Erythroblast (primary cell): ENCODE data around the gene BASP1.
"Not testable (repeated sequence)": the region's sequence is repeated elsewhere in the genome, so short reads cannot be mapped to it uniquely, and the experiment has no call there.

Experiments
- DNase-seq, 2 experiments: peaks; one replicate each; lab custom pipeline; 2025; lab: John Stamatoyannopoulos, UW
- GATA1 ChIP-seq: IDR thresholded peaks from 2 replicates; pipeline ENCODE4 v1.6.1; 2011; ENCODE audit warnings: low read depth, mild to moderate bottlenecking, control low read depth, low read length, moderate library complexity
- POLR2A ChIP-seq: IDR thresholded peaks from 2 replicates; pipeline ENCODE4 v1.6.1; 2011; ENCODE audit warnings: mild to moderate bottlenecking, low read length

Gene BASP1

DNA sequence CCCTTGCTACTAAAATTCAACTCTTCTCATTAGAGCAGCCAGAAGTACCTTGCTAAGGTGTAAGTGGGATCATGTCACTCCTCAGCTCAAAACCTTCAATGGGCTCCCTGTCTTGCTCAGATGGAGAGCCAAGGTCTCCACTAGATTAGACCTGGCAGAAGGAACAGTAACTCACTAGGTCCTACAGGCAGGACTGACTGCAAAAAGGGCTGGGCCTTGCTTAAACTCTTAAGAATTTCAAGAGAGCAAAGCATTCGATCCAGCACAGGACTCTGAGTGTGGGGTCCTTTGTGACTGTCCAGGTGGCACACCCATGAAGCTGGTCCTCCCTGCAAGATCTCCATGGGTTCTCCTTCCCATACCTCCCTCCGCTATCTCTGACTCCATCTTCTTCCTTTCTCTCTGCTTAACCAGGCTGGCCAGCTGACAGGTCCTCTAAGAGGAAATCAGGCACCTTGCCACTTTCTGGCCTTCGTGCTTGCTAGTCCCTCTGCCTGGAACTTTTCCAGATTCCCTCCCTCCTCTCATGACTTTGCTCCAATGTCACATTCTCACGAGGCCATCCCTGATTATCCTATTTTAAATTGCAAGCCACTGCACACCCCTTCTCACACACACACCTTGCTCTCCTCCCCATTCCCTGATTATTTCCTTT is 70.2 kb downstream of the BASP1 start:
- no peak for DNase-seq
- TF ChIP-seq GATA1 (no peak), POLR2A (no peak)

DNA sequence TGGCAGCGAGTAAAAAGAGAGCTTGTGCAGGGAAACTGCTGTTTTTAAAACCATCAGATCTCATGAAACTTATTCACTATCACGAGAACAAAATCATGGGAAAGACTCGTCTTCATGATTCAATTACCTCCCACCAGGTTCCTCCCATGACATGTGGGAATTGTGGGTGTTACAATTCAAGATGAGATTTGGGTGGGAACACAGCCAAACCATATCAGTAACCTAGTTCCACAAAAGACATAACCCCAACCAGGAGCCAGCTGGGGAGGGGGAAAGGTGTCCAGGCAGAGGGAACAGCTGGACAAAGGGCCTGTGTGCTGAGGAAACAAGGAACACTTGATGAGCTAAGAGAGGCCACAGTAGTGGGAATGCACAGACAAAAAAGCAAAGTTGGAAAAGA is 71.1 kb downstream of the BASP1 start:
- TF ChIP-seq GATA1 = no peak
- TF ChIP-seq POLR2A = no peak

DNA sequence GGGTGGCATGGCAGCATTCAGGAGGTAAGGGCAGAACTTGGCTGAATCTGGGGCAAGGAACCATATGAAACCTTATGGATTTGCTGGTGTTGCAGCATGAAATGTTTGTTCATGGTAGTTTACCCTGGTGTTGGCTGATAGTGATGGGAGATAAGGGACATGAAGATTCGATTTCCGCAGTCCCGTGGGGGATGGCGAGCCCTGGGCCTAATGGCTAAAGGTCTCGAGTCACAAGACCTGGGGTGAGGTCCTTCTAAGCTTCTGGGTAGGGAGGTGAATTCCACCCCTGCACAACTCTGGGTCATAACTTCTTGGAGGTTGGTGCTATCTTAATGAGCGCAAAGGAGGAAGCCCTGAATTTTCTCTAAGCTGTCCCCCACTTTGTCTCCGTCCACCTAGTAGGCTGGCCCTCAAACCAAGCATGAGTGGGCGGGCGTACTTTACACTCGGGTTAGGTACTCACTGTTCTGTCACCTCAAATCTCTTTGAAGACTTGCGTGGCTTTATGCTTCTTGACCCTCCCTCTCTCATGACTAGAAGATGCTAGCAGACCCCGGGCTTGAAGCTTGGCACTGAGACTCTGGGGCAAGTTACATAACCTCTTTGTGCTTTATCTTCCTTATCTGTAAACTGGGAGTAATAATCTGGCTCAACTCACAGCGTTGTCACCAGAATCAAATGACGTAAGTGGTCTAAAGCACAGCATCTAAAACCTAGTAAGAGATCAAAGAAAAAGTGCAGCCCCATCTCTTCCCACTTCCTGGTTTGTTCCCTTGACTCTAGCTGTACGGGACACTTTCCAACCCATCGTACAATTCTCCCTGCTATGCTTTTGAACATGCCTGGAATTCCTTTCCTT is 72.5 kb downstream of the BASP1 start:
- no peak for DNase-seq
- TF ChIP-seq GATA1 (no peak), POLR2A (no peak)

More for the DNA sequence above, 71.1 kb downstream of the BASP1 start:
- no peak for DNase-seq

DNA sequence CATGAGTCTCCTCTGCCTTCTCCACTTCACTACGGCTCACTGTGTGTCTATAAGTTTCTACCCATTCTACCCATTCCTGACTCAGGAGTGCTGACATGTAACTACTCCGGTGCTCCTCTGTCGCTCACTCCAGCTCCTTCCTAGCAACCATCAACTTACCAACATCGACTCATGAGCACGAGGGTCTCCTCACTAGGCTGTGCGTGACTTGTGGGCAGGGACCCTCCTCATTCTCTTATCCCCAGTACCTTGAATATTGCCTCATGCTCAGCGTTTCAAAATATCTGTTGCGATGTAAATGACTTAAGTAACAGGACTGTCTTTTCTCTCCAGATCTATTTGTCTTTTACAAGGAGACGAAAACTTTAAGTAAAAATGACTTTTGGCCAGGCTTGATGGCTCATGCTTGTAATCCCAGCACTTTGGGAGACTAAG is 73.1 kb downstream of the BASP1 start:
- TF ChIP-seq POLR2A (no peak), GATA1 (no peak)
- no peak for DNase-seq

DNA sequence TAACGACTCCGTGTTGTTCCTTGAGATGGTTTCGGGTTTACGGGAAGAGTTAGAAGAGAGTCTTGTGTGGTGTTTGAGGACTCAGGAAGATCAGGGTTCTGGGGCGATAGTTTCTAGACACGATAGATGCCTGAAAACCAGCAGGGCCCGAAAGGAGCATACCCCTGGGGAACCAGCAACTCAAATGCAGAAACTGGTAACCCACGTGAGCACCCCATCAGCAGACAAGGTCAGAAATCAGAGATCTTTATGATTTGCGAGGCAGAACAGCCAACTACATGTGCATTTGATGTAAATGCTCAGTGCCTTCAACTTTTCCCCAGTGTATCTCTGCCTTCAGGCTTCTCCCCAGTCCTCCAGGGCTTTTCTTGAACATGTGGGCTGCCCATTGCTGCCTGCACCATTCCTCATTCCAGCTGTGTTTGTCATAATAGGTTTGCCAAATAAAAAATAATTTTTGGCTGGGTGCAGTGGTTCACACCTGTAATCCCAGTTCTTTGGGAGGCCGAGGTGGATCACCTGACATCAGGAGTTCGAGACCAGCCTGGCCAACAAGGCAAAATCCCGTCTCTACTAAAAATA is 75.1 kb downstream of the BASP1 start:
- TF ChIP-seq POLR2A (no peak), GATA1 (no peak)
- DNase-seq = no peak

DNA sequence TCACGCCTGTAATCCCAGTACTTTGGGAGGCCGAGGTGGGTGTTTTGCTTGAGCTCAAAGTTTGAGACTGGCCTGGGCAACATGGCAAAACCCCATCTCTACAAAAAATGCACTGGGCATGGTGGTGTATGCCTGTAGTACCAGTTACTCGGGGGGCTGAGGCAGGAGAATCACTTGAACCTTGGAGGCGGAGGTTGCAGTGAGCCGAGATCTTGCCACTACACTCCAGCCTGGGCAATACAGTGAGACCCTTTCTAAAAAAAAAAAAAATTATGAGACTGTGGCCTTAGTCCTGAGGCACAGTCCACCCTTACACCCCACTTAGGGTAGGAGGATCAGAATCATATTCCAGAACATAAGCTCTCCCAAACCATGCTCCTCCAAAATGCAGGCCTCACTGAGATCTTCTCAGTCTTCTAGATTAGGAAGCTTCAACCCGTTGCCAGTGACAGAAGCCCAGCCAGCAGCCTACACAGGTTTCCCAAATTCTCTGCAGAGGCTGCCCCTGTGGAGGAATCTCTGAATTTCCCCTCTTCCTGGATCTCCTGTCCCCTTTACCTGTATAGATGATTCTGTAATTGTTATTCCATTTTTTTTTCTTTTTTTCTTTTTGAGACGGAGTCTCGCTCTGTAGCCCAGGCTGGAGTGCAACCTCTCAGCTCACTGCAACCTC is 77.3 kb downstream of the BASP1 start:
- no peak for DNase-seq
- no peak for TF ChIP-seq GATA1
- no peak for TF ChIP-seq POLR2A

DNA sequence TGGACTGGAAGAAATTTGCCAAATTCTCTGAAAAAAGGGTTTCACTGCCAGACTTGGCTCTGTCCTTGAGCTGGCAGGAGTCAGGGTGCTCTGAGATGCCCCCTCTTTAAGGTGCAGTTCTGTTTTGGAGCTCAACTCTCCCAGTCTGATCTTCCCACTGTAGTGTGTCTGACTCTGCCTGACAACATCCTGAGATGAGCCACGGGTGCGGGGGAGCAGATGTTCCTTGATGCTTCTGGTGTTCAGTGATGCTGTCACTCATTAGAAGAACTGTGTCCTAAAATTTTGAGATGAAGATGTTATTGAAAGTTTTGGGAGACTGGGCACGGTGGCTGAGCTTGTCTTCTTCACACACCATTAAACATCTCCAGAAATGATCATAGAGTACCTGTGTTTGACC is 78.2 kb downstream of the BASP1 start:
- DNase-seq = no peak
- TF ChIP-seq GATA1 = no peak
- TF ChIP-seq POLR2A = no peak

DNA sequence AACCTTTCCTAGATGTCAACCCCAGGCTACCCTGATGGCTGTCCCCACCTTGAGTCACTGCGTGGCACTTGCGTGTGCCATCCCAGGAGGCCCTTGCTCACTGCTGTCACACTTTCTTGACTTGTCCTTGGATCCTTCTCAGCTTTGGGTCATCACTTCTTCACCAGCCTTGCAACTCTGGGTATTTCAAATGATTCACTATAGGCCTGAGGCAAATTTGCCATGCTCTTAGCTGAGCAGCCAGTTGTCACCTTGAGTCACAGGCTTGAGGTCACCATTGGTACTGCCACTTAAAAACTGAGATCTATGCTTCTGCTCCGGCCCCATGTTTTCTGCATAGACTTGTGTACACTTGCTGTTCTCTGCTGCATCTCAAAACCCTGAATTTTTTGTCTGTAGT is 84.7 kb downstream of the BASP1 start:
- no peak for DNase-seq
- TF ChIP-seq POLR2A (no peak), GATA1 (no peak)

DNA sequence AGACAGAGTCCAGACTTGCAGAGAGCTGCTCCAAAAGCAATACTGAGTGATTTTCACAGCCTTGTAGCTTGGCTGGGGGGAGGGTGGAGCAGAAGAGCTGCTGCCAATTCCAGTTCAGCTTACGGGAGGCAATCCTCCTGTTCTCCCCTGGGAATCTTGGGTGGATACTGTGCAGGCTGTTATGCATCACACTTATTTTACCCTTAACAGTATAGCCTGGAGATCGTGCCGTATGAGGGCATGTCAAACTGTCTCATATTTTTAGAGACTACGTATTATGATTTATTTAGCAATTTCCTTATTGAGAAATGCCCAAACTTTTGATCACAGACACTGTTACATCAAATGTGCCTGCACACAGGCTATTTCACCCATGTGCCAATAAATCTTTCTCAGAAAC is 85.2 kb downstream of the BASP1 start:
- DNase-seq = no peak
- no peak for TF ChIP-seq GATA1
- no peak for TF ChIP-seq POLR2A

DNA sequence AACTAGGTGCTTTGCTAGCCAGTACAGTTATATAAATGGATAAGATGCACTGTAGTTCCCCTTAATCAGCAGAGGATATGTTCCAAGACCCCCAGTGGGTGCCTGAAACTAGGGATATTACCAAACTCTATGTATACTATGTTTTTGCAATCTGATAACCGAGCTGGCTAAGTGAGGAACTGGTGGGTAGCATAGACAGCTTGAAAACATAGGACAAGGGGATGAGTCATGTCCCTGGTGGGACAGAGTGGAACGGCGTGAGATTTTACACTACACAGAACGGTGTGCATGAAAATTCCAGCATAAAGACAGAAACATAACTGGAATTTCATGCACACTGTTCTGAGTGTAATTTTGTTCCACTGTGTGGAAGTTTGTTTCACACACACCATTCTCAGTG is 86.9 kb downstream of the BASP1 start:
- TF ChIP-seq POLR2A (no peak), GATA1 (no peak)
- no peak for DNase-seq

DNA sequence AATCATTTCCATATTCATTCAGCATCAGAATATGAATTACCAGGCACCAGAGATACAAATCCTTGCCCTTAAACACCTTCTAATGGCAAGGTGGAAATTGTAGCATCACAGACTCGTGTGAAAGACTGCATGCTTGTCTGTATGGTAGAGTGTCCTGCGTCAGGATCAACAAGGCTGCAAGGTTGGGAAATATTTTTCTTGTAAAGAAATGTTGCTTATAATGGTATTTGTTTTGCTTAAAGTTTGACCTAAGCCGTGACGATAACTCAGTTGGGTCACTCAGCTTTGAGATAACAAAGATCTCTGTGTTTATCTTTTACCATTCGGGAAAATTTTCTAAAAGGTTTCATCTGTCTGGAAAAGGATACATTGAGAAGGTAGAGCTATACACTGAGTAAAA is 87.6 kb downstream of the BASP1 start:
- no peak for TF ChIP-seq POLR2A
- no peak for DNase-seq

DNA sequence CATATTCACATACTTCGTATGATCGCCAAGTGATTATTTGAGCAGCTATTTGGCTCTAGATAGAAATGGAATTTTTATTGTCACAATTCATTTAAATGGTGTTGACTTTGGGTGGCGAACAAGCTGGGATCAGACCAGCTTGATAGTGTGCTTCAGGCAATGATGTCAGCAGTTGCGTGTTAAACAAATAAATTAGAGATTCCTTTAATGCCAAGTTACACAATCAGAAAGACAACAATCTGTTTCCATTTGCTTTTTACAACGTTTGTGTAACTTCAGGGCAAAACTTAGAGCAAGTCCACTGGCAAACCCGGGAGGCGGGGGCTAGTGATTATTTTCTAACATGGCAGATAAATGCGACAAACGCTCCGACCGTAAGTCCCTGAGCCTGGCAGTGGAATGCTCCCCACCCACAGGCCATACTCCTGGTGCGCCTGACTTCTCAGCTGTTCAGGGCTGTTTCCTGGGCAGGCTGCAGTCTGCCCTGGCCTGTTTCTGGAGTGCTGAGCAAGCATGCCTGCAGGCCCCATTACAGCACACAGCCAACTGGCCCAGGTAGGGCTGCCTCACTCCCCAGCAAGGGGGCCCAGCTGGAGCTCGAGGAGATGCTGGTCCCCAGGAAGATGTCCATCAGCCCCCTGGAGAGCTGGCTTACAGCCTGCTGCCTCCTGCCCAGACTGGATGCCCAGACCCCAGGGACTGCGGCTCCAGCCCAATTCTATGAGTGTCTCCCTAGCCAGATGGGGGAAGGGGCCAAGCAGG is 88.7 kb downstream of the BASP1 start:
- TF ChIP-seq POLR2A = no peak
- no peak for TF ChIP-seq GATA1
- DNase-seq = no peak

DNA sequence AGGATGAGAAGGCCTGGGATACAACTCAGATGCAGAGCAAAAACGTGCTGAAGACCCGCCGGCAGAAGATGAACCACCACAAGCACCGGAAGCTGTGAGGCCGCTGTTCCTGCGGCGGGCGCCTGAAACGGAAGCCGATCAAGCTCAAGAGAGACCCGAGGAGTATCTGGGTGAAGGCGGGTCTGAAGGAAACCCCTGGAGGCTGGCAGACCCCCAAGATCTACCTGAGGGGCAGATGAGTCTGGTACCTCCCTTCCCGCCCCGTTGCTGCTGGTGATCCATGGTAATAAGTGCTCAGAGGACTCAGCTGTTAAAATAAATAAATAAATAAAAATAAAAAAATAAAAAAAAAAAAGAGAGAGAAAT is 89.3 kb downstream of the BASP1 start:
- DNase-seq = no peak
- no peak for TF ChIP-seq GATA1
- no peak for TF ChIP-seq POLR2A

DNA sequence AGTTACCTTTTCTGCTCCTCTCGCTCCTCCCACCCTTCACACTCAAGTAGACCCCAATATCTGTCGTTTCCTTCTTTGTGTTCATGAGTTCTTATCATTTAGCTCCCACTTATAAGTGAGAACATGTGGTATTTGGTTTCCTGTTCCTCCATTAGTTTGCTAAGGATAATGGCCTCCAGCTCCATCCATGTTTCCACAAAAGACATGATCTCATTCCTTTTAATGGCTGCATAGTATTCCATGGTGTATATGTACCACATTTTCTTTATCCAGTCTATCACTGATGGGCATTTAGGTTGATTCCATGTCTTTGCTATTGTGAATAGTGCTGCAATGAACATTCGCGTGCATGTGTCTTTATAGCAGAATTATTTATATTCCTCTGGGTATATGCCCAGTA is 90.0 kb downstream of the BASP1 start:
- not testable (repeated sequence) for DNase-seq
